CD4-positive, alpha-beta T cell (primary cell): ENCODE measurements around the gene CFAP45. TPM values are rescaled to one million over a fixed set of nuclear protein-coding genes. Genes with fewer than 3 reads are reported as not detected.

ENCODE experiments used
- ATAC-seq: fragments of 200-7000 bp; cut with Tn5 transposase; one replicate; pipeline ENCODE4 v1.10.0; 2022; ENCODE audit warnings: mild to moderate bottlenecking; ENCODE audit not compliant: poor library complexity
- CTCF ChIA-PET: fragments of 350-600 bp; sonication (Branson Sonifier 250); formaldehyde crosslinking; loops from one replicate; lab custom pipeline; 2021; ENCODE audit warnings: antibody characterized with exemption, inconsistent platforms; lab: Charles Lee
- POLR2A ChIA-PET: fragments of 350-600 bp; sonication (Branson Sonifier 250); formaldehyde crosslinking; loops from one replicate; lab custom pipeline; 2021; ENCODE audit warnings: antibody characterized with exemption, inconsistent platforms; lab: Charles Lee
- DNase-seq, 14 experiments: peaks; one replicate each; pipeline ENCODE4 v3.0.0-alpha.2; 2013 to 2020; ENCODE audit warnings: mixed read lengths in 2 of 14
- H3K27ac ChIP-seq, 2 donors: one replicate each; pipeline versions ENCODE4 v1.5.1 to v1.7.0; 2013; ENCODE audit warnings: low read length in 2 of 2, low read depth in 1 of 2, mild to moderate bottlenecking in 1 of 2
- H3K27me3 ChIP-seq, 2 experiments: 1 replicate in 1 of 2; 2 replicates in 1 of 2; pipeline versions ENCODE4 v1.6.1 to v1.7.0; 2013; ENCODE audit warnings: low read length in 2 of 2, control low read depth in 1 of 2, mild to moderate bottlenecking in 1 of 2, moderate library complexity in 1 of 2; ENCODE audit not compliant: insufficient read depth in 2 of 2, control insufficient read depth in 1 of 2
- H3K36me3 ChIP-seq: one replicate; pipeline ENCODE4 v1.6.1; 2013; ENCODE audit warnings: low read length, control low read depth; ENCODE audit not compliant: insufficient read depth
- H3K4me1 ChIP-seq: one replicate; pipeline ENCODE4 v1.6.1; 2013; ENCODE audit warnings: low read length, control low read depth; ENCODE audit not compliant: insufficient read depth
- H3K4me3 ChIP-seq: one replicate; pipeline ENCODE4 v1.5.1; 2013; ENCODE audit warnings: mild to moderate bottlenecking, low read length, moderate library complexity
- H3K9me3 ChIP-seq, 2 experiments: 1 replicate in 1 of 2; 2 replicates in 1 of 2; pipeline versions ENCODE4 v1.6.1 to v1.7.0; 2013; ENCODE audit warnings: low read length in 2 of 2, mild to moderate bottlenecking in 2 of 2, control low read depth in 1 of 2, moderate library complexity in 1 of 2; ENCODE audit not compliant: control insufficient read depth in 1 of 2, insufficient read depth in 1 of 2
- H3K27ac Mint-ChIP-seq: one replicate; pipeline ENCODE4 v1.8.0; 2020; ENCODE audit warnings: mixed read lengths
- H3K27me3 Mint-ChIP-seq: one replicate; pipeline ENCODE4 v1.8.0; 2021; ENCODE audit warnings: mixed read lengths
- H3K36me3 Mint-ChIP-seq: one replicate; pipeline ENCODE4 v1.8.0; 2021; ENCODE audit warnings: low read depth, mixed read lengths
- H3K4me1 Mint-ChIP-seq: one replicate; pipeline ENCODE4 v1.8.0; 2021; ENCODE audit warnings: low read depth, mixed read lengths
- H3K4me3 Mint-ChIP-seq: one replicate; pipeline ENCODE4 v1.8.0; 2020; ENCODE audit warnings: mild to moderate bottlenecking, mixed read lengths
- H3K9me3 Mint-ChIP-seq: one replicate; pipeline ENCODE4 v1.8.0; 2020; ENCODE audit warnings: mixed read lengths
- CTCF ChIP-seq: fragments of 200-600 bp; IDR thresholded peaks from one replicate; pipeline ENCODE4 v1.8.0; 2022; ENCODE audit warnings: antibody characterized with exemption, mild to moderate bottlenecking
- intact Hi-C, 2 experiments: fragments of 100-400 bp; cut with DNase I in 1 of 2; cut with micrococcal nuclease in 1 of 2; formaldehyde crosslinking; loops; one replicate each; pipeline versions ENCODE4 v1.15.1 to v1.9.0; 2023 to 2025; cut with DNase I, micrococcal nuclease
- total RNA-seq, 174 experiments: library from RNA in 2 of 174; stranded (reverse) in 2 of 174; gene quantifications; one replicate each; pipeline ENCODE4 v1.2.3 and lab custom pipeline; 2021 to 2026

Gene CFAP45
- total RNA-seq, 2 experiments from 2014 or later, result 8.4 to 9.0 TPM

- peaks cover 0 to 4% of the 10 kb centered on the region in 2 experiments for H3K9me3 ChIP-seq
- no peak overlapping the region for H3K27ac Mint-ChIP-seq
- no peaks in the 10 kb centered on the region for H3K36me3 ChIP-seq
- H3K27me3 ChIP-seq, result no peaks in the 10 kb centered on the region
- ATAC-seq (no peak), DNase-seq (peak in 1 of 14 experiments; percentile 14)
- H3K36me3 Mint-ChIP-seq, result peaks cover 2% of the 10 kb centered on the region
- H3K4me3 Mint-ChIP-seq, result no peak overlapping the region
- peaks cover 9% of the 10 kb centered on the region for H3K4me1 Mint-ChIP-seq
- intact Hi-C loops, result loop anchor here in 1 of 2 experiments (10.0 kb wide), 2 partner anchors 76 to 1464 kb away; no protein-coding TSS in a partner anchor
- TF ChIP-seq CTCF, result no peak
- CTCF ChIA-PET, result no interaction called here
- no peaks in the 10 kb centered on the region for H3K9me3 Mint-ChIP-seq
- no peaks in the 10 kb centered on the region for H3K27me3 Mint-ChIP-seq
- H3K4me3 ChIP-seq, result no peak overlapping the region
- H3K4me1 ChIP-seq, result peaks cover 8% of the 10 kb centered on the region
- POLR2A ChIA-PET, result no interaction called here
- H3K27ac ChIP-seq, result no peak overlapping the region
Measured at GRCh38 chr1:159931101-159931794, 31.3 kb upstream of the CFAP45 start.

DNA sequence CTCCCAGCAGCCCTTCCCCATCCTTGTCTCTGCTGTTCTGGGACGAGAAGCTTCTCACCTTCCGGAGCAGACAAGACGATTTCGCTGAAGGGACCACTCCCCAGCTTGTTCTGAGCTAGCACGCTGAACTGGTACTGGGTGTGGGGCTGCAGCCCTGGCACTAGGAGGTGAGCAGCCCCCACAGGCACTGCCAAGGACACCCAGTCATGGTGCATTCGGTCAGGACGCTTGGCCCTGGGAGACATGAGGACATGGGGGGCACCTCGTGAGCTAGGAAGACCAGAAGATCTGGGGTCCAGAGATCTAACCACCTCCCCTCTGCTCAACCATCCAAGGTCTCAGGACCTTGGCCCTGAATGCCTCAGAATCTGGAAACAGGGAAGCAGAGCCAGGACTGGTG, 30.7 kb upstream of the CFAP45 start:
- ATAC-seq, result no peak
- no peaks in the 10 kb centered on the region for H3K27me3 Mint-ChIP-seq
- TF ChIP-seq CTCF, result no peak
- Histone ChIP-seq H3K27ac (no peak overlapping the region), H3K27me3 (no peaks in the 10 kb centered on the region), H3K4me1 (peaks cover 10% of the 10 kb centered on the region), H3K9me3 (peaks cover 0 to 4% of the 10 kb centered on the region in 2 experiments), H3K36me3 (no peaks in the 10 kb centered on the region), H3K4me3 (no peak overlapping the region)
- CTCF ChIA-PET, result interaction anchor here (0.6 kb wide), 1 partner anchor 26 kb away, joined by 3 read pairs; no protein-coding TSS in a partner anchor
- no peak overlapping the region for H3K27ac Mint-ChIP-seq
- intact Hi-C loops, result loop anchor here in 1 of 2 experiments (10.0 kb wide), 2 partner anchors 76 to 1464 kb away; no protein-coding TSS in a partner anchor
- peak in 1 of 14 experiments; percentile 10 for DNase-seq
- H3K4me1 Mint-ChIP-seq, result peaks cover 13% of the 10 kb centered on the region
- H3K4me3 Mint-ChIP-seq, result no peak overlapping the region
- H3K36me3 Mint-ChIP-seq, result peaks cover 4% of the 10 kb centered on the region
- POLR2A ChIA-PET, result no interaction called here
- H3K9me3 Mint-ChIP-seq, result no peaks in the 10 kb centered on the region

- no peak overlapping the region for H3K4me3 Mint-ChIP-seq
- peaks cover 13% of the 10 kb centered on the region for H3K4me1 ChIP-seq
- CTCF ChIA-PET, result interaction anchor here (0.6 kb wide), 1 partner anchor 25 kb away, joined by 3 read pairs; no protein-coding TSS in a partner anchor
Measured at GRCh38 chr1:159930216-159930615, 30.3 kb upstream of the CFAP45 start.

More at GRCh38 chr1:159930216-159930615, 30.3 kb upstream of the CFAP45 start:
- peak in 1 of 14 experiments; percentile 22 for DNase-seq
- no peak for ATAC-seq
- Histone ChIP-seq H3K4me3 (no peak overlapping the region), H3K27ac (no peak overlapping the region), H3K27me3 (no peaks in the 10 kb centered on the region), H3K9me3 (peaks cover 0 to 4% of the 10 kb centered on the region in 2 experiments), H3K36me3 (no peaks in the 10 kb centered on the region)
- H3K36me3 Mint-ChIP-seq, result peaks cover 8% of the 10 kb centered on the region
- no peak for TF ChIP-seq CTCF
- intact Hi-C loops, result loop anchor here in 1 of 2 experiments (10.0 kb wide), 2 partner anchors 75 to 1465 kb away; no protein-coding TSS in a partner anchor
- H3K9me3 Mint-ChIP-seq, result no peaks in the 10 kb centered on the region
- peaks cover 17% of the 10 kb centered on the region for H3K4me1 Mint-ChIP-seq
- no peaks in the 10 kb centered on the region for H3K27me3 Mint-ChIP-seq
- H3K27ac Mint-ChIP-seq, result no peak overlapping the region
- POLR2A ChIA-PET, result no interaction called here
